Neuronal stem cell (in vitro differentiated cells): Measurements from ENCODE around the gene TRIM46. TPM values are rescaled to one million over a fixed set of nuclear protein-coding genes. Genes with fewer than 3 reads are reported as not detected.
A peak's percentile ranks its signal among the peaks of the same experiment; 100 is the strongest.

Experiments
- DNase-seq: peaks from one replicate; pipeline ENCODE4 v3.0.0-alpha.2; 2013; ENCODE audit warnings: low spot score
- H2AFZ ChIP-seq: one replicate; pipeline ENCODE4 v1.6.1; 2013; ENCODE audit warnings: mild to moderate bottlenecking, low read length, inconsistent platforms
- H2AK5ac ChIP-seq: 2 replicates; pipeline ENCODE4 v1.6.1; 2013; ENCODE audit warnings: low read depth, mild to moderate bottlenecking, inconsistent platforms, low read length, moderate library complexity, mixed read lengths
- H2BK120ac ChIP-seq: 2 replicates; pipeline ENCODE4 v1.6.1; 2013; ENCODE audit warnings: low read depth, mild to moderate bottlenecking, inconsistent platforms, low read length, moderate library complexity, mixed read lengths
- H2BK12ac ChIP-seq: one replicate; pipeline ENCODE4 v1.6.1; 2013; ENCODE audit warnings: low read length, inconsistent platforms
- H2BK15ac ChIP-seq: 2 replicates; pipeline ENCODE4 v1.6.1; 2013; ENCODE audit warnings: mild to moderate bottlenecking, low read length, inconsistent platforms, mixed read lengths
- H2BK5ac ChIP-seq: one replicate; pipeline ENCODE4 v1.6.1; 2013; ENCODE audit warnings: inconsistent platforms, mild to moderate bottlenecking, low read length, moderate library complexity
- H3K14ac ChIP-seq: one replicate; pipeline ENCODE4 v1.6.1; 2013; ENCODE audit warnings: low read length, inconsistent platforms
- H3K18ac ChIP-seq: 2 replicates; pipeline ENCODE4 v1.6.1; 2013; ENCODE audit warnings: low read length, inconsistent platforms
- H3K23ac ChIP-seq: 2 replicates; pipeline ENCODE4 v1.6.1; 2013; ENCODE audit warnings: low read depth, mild to moderate bottlenecking, mixed read lengths, low read length, inconsistent platforms; ENCODE audit not compliant: poor library complexity
- H3K27ac ChIP-seq: replicated peaks from 3 replicates; pipeline ENCODE4 v1.5.1; 2013; ENCODE audit warnings: low read length, inconsistent platforms
- H3K27me3 ChIP-seq, 3 experiments: 2 replicates each; pipeline ENCODE4 v1.6.1; 2013; ENCODE audit warnings: low read length in 3 of 3, mild to moderate bottlenecking in 2 of 3, inconsistent platforms in 1 of 3, low read depth in 1 of 3, mixed read lengths in 1 of 3, moderate library complexity in 1 of 3; ENCODE audit not compliant: control insufficient read depth in 3 of 3, insufficient read depth in 3 of 3
- H3K36me3 ChIP-seq, 2 donors: replicated peaks in 1 of 2; 2 replicates each; pipeline ENCODE4 v1.6.1; 2013; ENCODE audit warnings: low read length in 2 of 2; ENCODE audit not compliant: control insufficient read depth in 2 of 2, insufficient read depth in 2 of 2
- H3K4ac ChIP-seq: 2 replicates; pipeline ENCODE4 v1.6.1; 2013; ENCODE audit warnings: inconsistent platforms, mild to moderate bottlenecking, low read length, moderate library complexity
- H3K4me1 ChIP-seq, 2 donors: 1 replicate in 1 of 2; 2 replicates in 1 of 2; pipeline ENCODE4 v1.6.1; 2013; ENCODE audit warnings: low read length in 2 of 2, low read depth in 1 of 2; ENCODE audit not compliant: control insufficient read depth in 2 of 2, insufficient read depth in 1 of 2
- H3K4me2 ChIP-seq: one replicate; pipeline ENCODE4 v1.6.1; 2013; ENCODE audit warnings: mild to moderate bottlenecking, low read length, inconsistent platforms; ENCODE audit not compliant: insufficient read depth, poor library complexity, severe bottlenecking
- H3K4me3 ChIP-seq, 2 donors: 2 replicates each; pipeline ENCODE4 v1.5.1; 2013; ENCODE audit warnings: low read length in 2 of 2, mild to moderate bottlenecking in 2 of 2, inconsistent platforms in 1 of 2, moderate library complexity in 1 of 2
- H3K79me1 ChIP-seq: one replicate; pipeline ENCODE4 v1.6.1; 2013; ENCODE audit warnings: low read depth, mild to moderate bottlenecking, inconsistent platforms, low read length, moderate library complexity
- H3K9ac ChIP-seq: one replicate; pipeline ENCODE4 v1.6.1; 2013; ENCODE audit warnings: mild to moderate bottlenecking, low read depth, low read length, inconsistent platforms; ENCODE audit not compliant: poor library complexity
- H3K9me3 ChIP-seq, 2 donors: replicated peaks in 1 of 2; 2 replicates each; pipeline versions ENCODE3 to v1.6.1; 2013; ENCODE audit warnings: low read length in 2 of 2, mild to moderate bottlenecking in 2 of 2, inconsistent platforms in 1 of 2, low read depth in 1 of 2, mixed read lengths in 1 of 2, moderate library complexity in 1 of 2; ENCODE audit not compliant: control insufficient read depth in 2 of 2, insufficient read depth in 1 of 2
- H4K8ac ChIP-seq: one replicate; pipeline ENCODE4 v1.6.1; 2013; ENCODE audit warnings: low read depth, mild to moderate bottlenecking, inconsistent platforms, low read length, moderate library complexity
- H4K91ac ChIP-seq: one replicate; pipeline ENCODE4 v1.6.1; 2013; ENCODE audit warnings: low read length, low read depth, mild to moderate bottlenecking, inconsistent platforms; ENCODE audit not compliant: poor library complexity
- WGBS, 2 donors: extraction: QIAGEN DNeasy Blood & Tissue Kit; methylation state at CpG; one replicate each; pipeline ENCODE4 v1.1.7; 2013; ENCODE audit warnings: missing lambda C conversion rate in 2 of 2, mixed read lengths in 1 of 2; ENCODE audit not compliant: insufficient read length in 2 of 2, insufficient replicate concordance in 1 of 2; ENCODE audit errors: extremely low coverage in 2 of 2; 5-methylcytosine and 5-hydroxymethylcytosine counted together
- polyA plus RNA-seq, 2 experiments: library from polyadenylated mRNA; stranded (reverse); fragments of 200-250 nt; gene quantifications; one replicate each; pipeline ENCODE4 v1.2.3, GENCODE V29; 2013

TRIM46 gene, protein sequence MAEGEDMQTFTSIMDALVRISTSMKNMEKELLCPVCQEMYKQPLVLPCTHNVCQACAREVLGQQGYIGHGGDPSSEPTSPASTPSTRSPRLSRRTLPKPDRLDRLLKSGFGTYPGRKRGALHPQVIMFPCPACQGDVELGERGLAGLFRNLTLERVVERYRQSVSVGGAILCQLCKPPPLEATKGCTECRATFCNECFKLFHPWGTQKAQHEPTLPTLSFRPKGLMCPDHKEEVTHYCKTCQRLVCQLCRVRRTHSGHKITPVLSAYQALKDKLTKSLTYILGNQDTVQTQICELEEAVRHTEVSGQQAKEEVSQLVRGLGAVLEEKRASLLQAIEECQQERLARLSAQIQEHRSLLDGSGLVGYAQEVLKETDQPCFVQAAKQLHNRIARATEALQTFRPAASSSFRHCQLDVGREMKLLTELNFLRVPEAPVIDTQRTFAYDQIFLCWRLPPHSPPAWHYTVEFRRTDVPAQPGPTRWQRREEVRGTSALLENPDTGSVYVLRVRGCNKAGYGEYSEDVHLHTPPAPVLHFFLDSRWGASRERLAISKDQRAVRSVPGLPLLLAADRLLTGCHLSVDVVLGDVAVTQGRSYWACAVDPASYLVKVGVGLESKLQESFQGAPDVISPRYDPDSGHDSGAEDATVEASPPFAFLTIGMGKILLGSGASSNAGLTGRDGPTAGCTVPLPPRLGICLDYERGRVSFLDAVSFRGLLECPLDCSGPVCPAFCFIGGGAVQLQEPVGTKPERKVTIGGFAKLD
- polyA plus RNA-seq (2013, experiment 1 of 2) = 7.5 TPM
- 7.4 TPM for polyA plus RNA-seq (2013, experiment 2 of 2)

DNA sequence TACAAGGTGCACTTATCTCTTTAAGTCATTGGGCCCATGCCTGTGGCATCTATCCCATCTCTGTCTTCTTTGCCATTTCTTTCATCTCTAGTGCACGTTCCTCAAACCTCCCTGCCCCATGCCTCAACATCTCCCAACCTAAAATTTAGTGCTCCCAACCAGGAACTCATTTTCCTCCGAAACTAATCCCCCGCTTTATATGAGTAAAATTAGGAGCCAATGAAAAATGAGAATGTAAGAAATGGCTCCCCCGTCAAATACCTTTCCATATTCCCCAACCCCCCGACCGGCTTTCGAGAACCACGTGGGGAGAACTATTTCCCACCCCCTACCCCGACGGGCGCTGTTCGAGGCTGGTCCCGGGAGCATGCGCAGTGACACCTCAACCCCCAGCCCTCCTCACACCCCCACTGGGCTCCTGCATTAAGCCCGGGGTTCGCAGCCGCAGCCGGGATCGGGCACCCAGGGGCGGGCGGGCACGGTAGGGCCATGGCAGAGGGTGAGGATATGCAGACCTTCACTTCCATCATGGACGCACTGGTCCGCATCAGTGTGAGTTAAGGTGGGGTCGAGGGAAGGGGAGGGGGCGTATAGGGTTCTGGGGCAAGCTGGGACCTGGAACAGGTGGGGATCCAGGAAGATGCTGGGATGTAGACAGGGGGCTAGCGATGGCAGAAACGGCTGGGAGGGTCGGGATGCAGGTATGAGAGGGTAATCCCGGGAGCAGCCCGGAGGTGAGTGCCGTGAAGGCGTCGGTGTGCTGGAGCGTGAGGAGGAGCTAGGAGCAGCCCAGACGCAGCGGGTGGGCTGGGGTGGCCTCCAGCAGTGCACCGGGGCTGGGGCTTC is at the start of gene TRIM46:
Gene TRIM46, plus strand, starts transcription at position 372 of the 846 bp plus-strand sequence. Its CDS starts 118 bp downstream, at position 490.
- no CpG with 5 or more reads among the region's 38 CpGs for WGBS, 2 donors
- peaks cover 26 to 45% of the 10 kb centered on the region in 2 donors for H3K36me3 ChIP-seq
- H3K4me2 ChIP-seq = peak within 1 kb of the TSS; percentile 95

DNA sequence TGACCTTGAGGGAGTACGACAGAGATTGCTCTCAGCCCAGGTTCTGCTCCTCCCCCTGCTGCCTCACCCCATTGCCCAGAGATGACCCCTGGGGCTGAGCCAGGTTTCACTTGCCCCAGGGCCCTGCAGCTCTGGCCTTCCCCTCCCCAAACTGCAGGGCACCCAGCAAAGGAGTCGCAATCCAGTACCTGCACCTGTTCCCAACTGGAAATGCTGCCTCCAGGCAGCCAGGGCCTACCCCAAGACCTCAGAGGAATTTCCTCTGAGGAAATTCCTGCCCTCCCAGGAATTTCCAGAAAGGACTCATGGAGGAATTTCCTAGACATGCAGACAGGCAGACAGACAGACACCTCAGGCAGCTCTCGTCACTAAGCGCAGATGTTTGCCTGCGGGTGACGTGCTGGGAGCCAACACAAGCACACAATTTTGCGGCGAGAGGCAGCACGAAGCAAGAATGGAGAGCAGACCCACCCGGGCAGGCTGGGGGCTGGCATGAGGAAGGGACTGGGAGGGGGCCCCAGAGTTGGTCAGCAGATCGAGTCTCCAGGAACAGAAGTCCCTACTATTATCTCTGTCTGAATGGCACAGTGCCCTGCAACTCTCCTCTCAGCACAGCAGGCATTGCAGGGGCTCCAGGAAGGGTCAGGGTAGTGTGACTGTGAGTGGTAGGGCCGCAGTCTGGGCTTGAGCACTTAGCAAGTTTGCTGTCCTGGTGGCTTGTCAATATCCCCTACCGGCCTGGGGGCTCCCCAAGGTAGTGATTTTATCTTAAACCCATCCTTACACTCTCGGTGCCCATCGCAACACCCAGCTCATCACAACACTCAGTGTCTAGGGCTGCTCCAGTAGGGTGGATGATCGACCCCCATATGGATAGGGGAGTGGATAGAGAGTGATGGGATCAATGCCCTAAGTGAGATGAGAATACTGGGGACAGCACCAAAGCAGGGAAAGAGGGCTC is 48.9 kb upstream of the TRIM46 start:
- H3K18ac ChIP-seq = peak overlapping the region; percentile 81
- H3K4me1 ChIP-seq = peaks cover 32 to 39% of the 10 kb centered on the region in 2 donors
- H3K27me3 ChIP-seq = peaks cover 10 to 89% (median 54%) of the 10 kb centered on the region in 3 experiments
- no peaks in the 10 kb centered on the region for H3K36me3 ChIP-seq
- no peak overlapping the region for H3K27ac ChIP-seq
- H2AK5ac ChIP-seq = peak overlapping the region; percentile 57
- no peak overlapping the region for H4K91ac ChIP-seq
- H3K14ac ChIP-seq = no peak overlapping the region
- peak overlapping the region; percentile 3 for H3K23ac ChIP-seq
- H2BK120ac ChIP-seq = no peak overlapping the region
- no CpG with 5 or more reads among the region's 16 CpGs for WGBS, 2 donors
- H3K4me2 ChIP-seq = no peak overlapping the region
- H2BK12ac ChIP-seq = no peak overlapping the region
- no peak overlapping the region for H2AFZ ChIP-seq
- H3K9ac ChIP-seq = no peak overlapping the region
- H2BK15ac ChIP-seq = peak overlapping the region; percentile 82
- H3K4ac ChIP-seq = no peak overlapping the region
- H2BK5ac ChIP-seq = peak overlapping the region; percentile 26
- no peak overlapping the region for H3K4me3 ChIP-seq
- H3K79me1 ChIP-seq = no peaks in the 10 kb centered on the region
- no peak overlapping the region for H4K8ac ChIP-seq
- no peaks in the 10 kb centered on the region for H3K9me3 ChIP-seq
- no peak for DNase-seq

More for the DNA sequence above, at the start of gene TRIM46:
- peak within 1 kb of the TSS; percentile 98 for H2BK5ac ChIP-seq
- peak within 1 kb of the TSS; percentile 96 for H3K9ac ChIP-seq
- no peaks in the 10 kb centered on the region for H3K27me3 ChIP-seq
- peak; percentile 66 for DNase-seq
- peak within 1 kb of the TSS; percentile 98 for H2AK5ac ChIP-seq
- peaks cover 12% of the 10 kb centered on the region for H3K79me1 ChIP-seq
- peak within 1 kb of the TSS; percentile 54 for H3K4ac ChIP-seq
- peak within 1 kb of the TSS; percentile 46 for H2BK12ac ChIP-seq
- peak within 1 kb of the TSS; percentile 77 to 88 for H3K4me3 ChIP-seq
- H3K9me3 ChIP-seq = no peaks in the 10 kb centered on the region
- H2BK15ac ChIP-seq = peak within 1 kb of the TSS; percentile 98
- H4K91ac ChIP-seq = no peak within 1 kb of the TSS
- peak within 1 kb of the TSS; percentile 81 for H2BK120ac ChIP-seq
- H2AFZ ChIP-seq = peak within 1 kb of the TSS; percentile 91
- H4K8ac ChIP-seq = no peak within 1 kb of the TSS
- peaks cover 14 to 19% of the 10 kb centered on the region in 2 donors for H3K4me1 ChIP-seq
- H3K27ac ChIP-seq = peak within 1 kb of the TSS; percentile 78
- peak within 1 kb of the TSS; percentile 96 for H3K18ac ChIP-seq
- peak within 1 kb of the TSS; percentile 98 for H3K14ac ChIP-seq
- H3K23ac ChIP-seq = peak within 1 kb of the TSS; percentile 83

DNA sequence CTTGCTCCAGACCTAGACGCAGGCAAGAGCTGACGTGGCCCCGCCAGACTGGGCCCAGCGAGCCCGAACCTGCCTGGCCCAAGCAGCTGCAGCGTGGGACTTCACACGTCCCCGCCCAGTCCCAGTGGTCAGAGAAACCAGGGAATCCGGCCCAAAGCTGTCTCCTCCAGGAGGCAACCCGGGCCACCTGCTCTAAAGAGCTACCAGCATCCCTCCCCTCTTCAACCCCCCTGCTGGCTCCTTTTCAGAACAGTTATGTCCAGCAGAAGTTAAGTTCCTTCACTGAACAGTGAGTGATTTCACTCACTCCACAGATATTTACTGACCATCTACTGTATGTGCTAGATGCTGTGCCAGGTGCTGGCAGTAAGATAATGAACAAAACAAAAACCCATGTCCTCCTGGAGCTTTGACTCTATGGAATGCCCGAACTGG is 48.1 kb upstream of the TRIM46 start:
- Histone ChIP-seq H2BK12ac (no peak overlapping the region), H3K36me3 (no peaks in the 10 kb centered on the region), H3K4me1 (peaks cover 36 to 46% of the 10 kb centered on the region in 2 donors), H3K4me2 (peak overlapping the region; percentile 91), H3K27me3 (peaks cover 10 to 85% (median 58%) of the 10 kb centered on the region in 3 experiments), H2AFZ (peak overlapping the region; percentile 85), H3K18ac (peak overlapping the region; percentile 90), H4K91ac (no peak overlapping the region), H3K4ac (no peak overlapping the region), H2BK5ac (peak overlapping the region; percentile 26), H3K9me3 (no peaks in the 10 kb centered on the region), H3K79me1 (no peaks in the 10 kb centered on the region), H2AK5ac (peak overlapping the region; percentile 87), H3K14ac (peak overlapping the region; percentile 75), H2BK120ac (no peak overlapping the region), H3K23ac (peak overlapping the region; percentile 3), H4K8ac (no peak overlapping the region), H3K4me3 (peak overlapping the region in 1 of 2 donors; percentile 80), H2BK15ac (peak overlapping the region; percentile 97), H3K9ac (peak overlapping the region; percentile 66), H3K27ac (no peak overlapping the region)
- WGBS, 2 donors = no CpG with 5 or more reads among the region's 11 CpGs
- no peak for DNase-seq
